ENCODE measurements around the gene HIPK2. TPM values are rescaled to one million over a fixed set of nuclear protein-coding genes. Genes with fewer than 3 reads are reported as not detected.

Gene HIPK2
- total and polyA plus RNA-seq, 2 of the 4 experiments (the other 2 are of a cell fraction): 22.0 to 27.1 TPM

DNA sequence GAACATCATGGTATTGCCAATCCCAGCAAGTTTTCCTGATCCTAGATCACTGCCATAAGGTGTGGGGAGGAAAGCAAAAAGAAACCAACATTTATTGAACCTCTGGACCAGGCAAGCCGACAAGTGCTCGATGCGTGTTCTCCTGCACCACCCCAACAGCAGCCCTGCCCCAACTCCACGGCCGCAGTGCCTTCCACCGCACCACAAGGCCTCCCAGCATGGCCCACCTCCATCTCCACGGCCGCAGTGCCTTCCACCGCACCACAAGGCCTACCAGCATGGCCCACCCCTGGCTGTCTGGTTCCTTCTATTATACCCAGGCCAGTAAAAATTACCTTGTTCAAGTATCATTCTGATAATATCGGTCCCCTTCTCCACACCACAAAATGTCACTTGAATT is 8.7 kb downstream of the HIPK2 start:
- ChIA-PET CTCF (no interaction called here), POLR2A (ENCODE audit: unreplicated experiment) (no interaction called here)
- H3K4me2 ChIP-seq (ENCODE audit: low read depth, low read length): no peak overlapping the region
- no peak overlapping the region for H3K27ac ChIP-seq (ENCODE audit: insufficient read depth, low read length)
- WGBS, 2 experiments (ENCODE audit: extremely low coverage in 2 of 2, insufficient read length in 1 of 2): 96% methylated on average over 3 of the region's 10 CpGs; no CpG with 5 or more reads in 1 of the 2 experiments
- no peak overlapping the region for H4K91ac ChIP-seq (ENCODE audit: insufficient read depth, low read depth, low read length)
- H3K27me3 ChIP-seq (ENCODE audit: control insufficient read depth, insufficient read depth, low read length): no peaks in the 10 kb centered on the region
- H3K14ac ChIP-seq (replicated peaks; ENCODE audit: low read depth, low read length): no peak overlapping the region
- no peak overlapping the region for H4K5ac ChIP-seq (ENCODE audit: low read depth, low read length)
- peaks cover 21 to 92% of the 10 kb centered on the region in 2 experiments for H3K79me1 ChIP-seq (ENCODE audit: low read depth in 1 of 2, low read length in 2 of 2)
- BruUV-seq (replicated peaks): no TSS peak
- in situ Hi-C loops (cut with MboI; ENCODE audit: low sequenced_read_pairs) (no loop called here), dilution Hi-C loops (cut with HindIII; ENCODE audit: low sequenced_read_pairs, unreplicated experiment) (no loop called here), intact Hi-C loops (cut with micrococcal nuclease) (no loop called here)
- no peak overlapping the region for H3K56ac ChIP-seq (ENCODE audit: extremely low read depth, insufficient read depth, low read length)
- TF ChIP-seq SMC3 (IDR thresholded peaks at IDR 0.05; ENCODE audit: low read depth, low read length) (no peak), POLR2A (IDR thresholded peaks at IDR 0.05; ENCODE audit: low read depth, low read length) (no peak), CHD1 (IDR thresholded peaks at IDR 0.05; ENCODE audit: low read depth, low read length) (no peak), NFE2L2 (IDR thresholded peaks at IDR 0.05; ENCODE audit: low read depth, low read length) (no peak), RCOR1 (IDR thresholded peaks at IDR 0.05; ENCODE audit: insufficient replicate concordance, low read length) (no peak), MXI1 (IDR thresholded peaks at IDR 0.05; ENCODE audit: borderline replicate concordance, low read depth, low read length) (no peak), CEBPB (IDR thresholded peaks at IDR 0.05; ENCODE audit: low read depth, low read length) (no peak), BHLHE40 (IDR thresholded peaks at IDR 0.05; ENCODE audit: low read depth, low read length) (no peak), MAFK (IDR thresholded peaks at IDR 0.05; ENCODE audit: low read depth, low read length) (no peak), FOS (IDR thresholded peaks at IDR 0.05; ENCODE audit: low read depth, low read length) (no peak)
- TF ChIP-seq, protein P1, sequence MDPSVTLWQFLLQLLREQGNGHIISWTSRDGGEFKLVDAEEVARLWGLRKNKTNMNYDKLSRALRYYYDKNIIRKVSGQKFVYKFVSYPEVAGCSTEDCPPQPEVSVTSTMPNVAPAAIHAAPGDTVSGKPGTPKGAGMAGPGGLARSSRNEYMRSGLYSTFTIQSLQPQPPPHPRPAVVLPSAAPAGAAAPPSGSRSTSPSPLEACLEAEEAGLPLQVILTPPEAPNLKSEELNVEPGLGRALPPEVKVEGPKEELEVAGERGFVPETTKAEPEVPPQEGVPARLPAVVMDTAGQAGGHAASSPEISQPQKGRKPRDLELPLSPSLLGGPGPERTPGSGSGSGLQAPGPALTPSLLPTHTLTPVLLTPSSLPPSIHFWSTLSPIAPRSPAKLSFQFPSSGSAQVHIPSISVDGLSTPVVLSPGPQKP (IDR thresholded peaks at IDR 0.05; ENCODE audit: borderline replicate concordance, low read depth, low read length): no peak
- TF ChIP-seq, protein P2, sequence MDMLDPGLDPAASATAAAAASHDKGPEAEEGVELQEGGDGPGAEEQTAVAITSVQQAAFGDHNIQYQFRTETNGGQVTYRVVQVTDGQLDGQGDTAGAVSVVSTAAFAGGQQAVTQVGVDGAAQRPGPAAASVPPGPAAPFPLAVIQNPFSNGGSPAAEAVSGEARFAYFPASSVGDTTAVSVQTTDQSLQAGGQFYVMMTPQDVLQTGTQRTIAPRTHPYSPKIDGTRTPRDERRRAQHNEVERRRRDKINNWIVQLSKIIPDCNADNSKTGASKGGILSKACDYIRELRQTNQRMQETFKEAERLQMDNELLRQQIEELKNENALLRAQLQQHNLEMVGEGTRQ (IDR thresholded peaks at IDR 0.05; ENCODE audit: low read depth, low read length): no peak
- TF ChIP-seq, protein P3, sequence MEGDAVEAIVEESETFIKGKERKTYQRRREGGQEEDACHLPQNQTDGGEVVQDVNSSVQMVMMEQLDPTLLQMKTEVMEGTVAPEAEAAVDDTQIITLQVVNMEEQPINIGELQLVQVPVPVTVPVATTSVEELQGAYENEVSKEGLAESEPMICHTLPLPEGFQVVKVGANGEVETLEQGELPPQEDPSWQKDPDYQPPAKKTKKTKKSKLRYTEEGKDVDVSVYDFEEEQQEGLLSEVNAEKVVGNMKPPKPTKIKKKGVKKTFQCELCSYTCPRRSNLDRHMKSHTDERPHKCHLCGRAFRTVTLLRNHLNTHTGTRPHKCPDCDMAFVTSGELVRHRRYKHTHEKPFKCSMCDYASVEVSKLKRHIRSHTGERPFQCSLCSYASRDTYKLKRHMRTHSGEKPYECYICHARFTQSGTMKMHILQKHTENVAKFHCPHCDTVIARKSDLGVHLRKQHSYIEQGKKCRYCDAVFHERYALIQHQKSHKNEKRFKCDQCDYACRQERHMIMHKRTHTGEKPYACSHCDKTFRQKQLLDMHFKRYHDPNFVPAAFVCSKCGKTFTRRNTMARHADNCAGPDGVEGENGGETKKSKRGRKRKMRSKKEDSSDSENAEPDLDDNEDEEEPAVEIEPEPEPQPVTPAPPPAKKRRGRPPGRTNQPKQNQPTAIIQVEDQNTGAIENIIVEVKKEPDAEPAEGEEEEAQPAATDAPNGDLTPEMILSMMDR (conservative IDR thresholded peaks at IDR 0.05; ENCODE audit: low read depth, low read length): no peak
- no peak for DNase-seq
- peaks cover 44% of the 10 kb centered on the region for H3K4me1 ChIP-seq (ENCODE audit: control insufficient read depth, insufficient read depth, low read length)
- H2BK15ac ChIP-seq (ENCODE audit: low read depth, low read length): no peak overlapping the region
- H3K9me3 ChIP-seq (ENCODE audit: control insufficient read depth, insufficient read depth, low read length): no peaks in the 10 kb centered on the region
- no peak for ATAC-seq (ENCODE audit: low read depth)
- H2BK120ac ChIP-seq (ENCODE audit: low read depth, low read length): no peak overlapping the region
- no peak overlapping the region for H2BK20ac ChIP-seq (ENCODE audit: low read depth, low read length)
- no peak overlapping the region for H2AFZ ChIP-seq (replicated peaks; ENCODE audit: low read length, poor library complexity)
- no peak overlapping the region for H3K4me3 ChIP-seq (ENCODE audit: insufficient read depth, low read depth, low read length)
- peak overlapping the region; percentile 68 for H2AK5ac ChIP-seq (ENCODE audit: low read depth, low read length)
- H3K9me1 ChIP-seq (ENCODE audit: insufficient read depth, low read length): peaks cover 51% of the 10 kb centered on the region
- H4K8ac ChIP-seq (ENCODE audit: low read depth in 2 of 2, low read length in 2 of 2): no peak overlapping the region
- no peak overlapping the region for H3K9ac ChIP-seq (ENCODE audit: low read depth, low read length)
- no peak overlapping the region for H2BK5ac ChIP-seq (ENCODE audit: low read depth, low read length, poor library complexity, severe bottlenecking)
- H2AK9ac ChIP-seq (replicated peaks; ENCODE audit: low read depth, low read length, poor library complexity): no peak overlapping the region
- peaks cover 29% of the 10 kb centered on the region for H3K36me3 ChIP-seq (ENCODE audit: control insufficient read depth, insufficient read depth, low read length)
- H3K18ac ChIP-seq (ENCODE audit: low read depth, low read length): no peak overlapping the region
- H4K20me1 ChIP-seq (ENCODE audit: insufficient read depth, low read length): peaks cover 93% of the 10 kb centered on the region
- no peak overlapping the region for H3K4ac ChIP-seq (ENCODE audit: low read depth, low read length)
- no peak overlapping the region for H3K23ac ChIP-seq (ENCODE audit: low read depth, low read length)

Measured in IMR-90 (cell line).